Suppressor macrophage treated with lipopolysaccharide for 4 hours (primary cell): ENCODE measurements around the gene ETFB.
A peak's percentile ranks its signal among the peaks of the same experiment; 100 is the strongest.

Experiments
- DNase-seq: peaks from one replicate; pipeline ENCODE4 v3.0.0-alpha.2; 2020

Gene ETFB

GRCh38 chr19:51372021-51372648 lies 5.9 kb upstream of the ETFB start:
- no peak for DNase-seq

GRCh38 chr19:51371186-51371690 lies 5.0 kb upstream of the ETFB start:
- DNase-seq: no peak

- DNase-seq: no peak
These were observed 4.0 kb upstream of the ETFB start for GRCh38 chr19:51370230-51370629.

- no peak for DNase-seq
These were observed 2.4 kb upstream of the ETFB start, which contains the start of gene CLDND2 for GRCh38 chr19:51368366-51369282. Gene CLDND2, minus strand, starts transcription at chr19:51369003. Its CDS starts 426 bp downstream, at chr19:51368577.

GRCh38 chr19:51367565-51368365 lies 1.6 kb upstream of the ETFB start:
- DNase-seq: peak; percentile 98

GRCh38 chr19:51367255-51367564 lies 1.0 kb upstream of the ETFB start:
- DNase-seq: no peak

GRCh38 chr19:51366389-51367254 lies 434 bp upstream of the ETFB start:
- peak; percentile 98 for DNase-seq

GRCh38 chr19:51365211-51365964 lies 800 bp downstream of the ETFB start:
- DNase-seq: peak; percentile 36

GRCh38 chr19:51364200-51365106 lies 1.7 kb downstream of the ETFB start:
- DNase-seq: no peak

- no peak for DNase-seq
These were observed 4.9 kb downstream of the ETFB start for GRCh38 chr19:51361239-51361638.

GRCh38 chr19:51359294-51359693 lies 6.9 kb downstream of the ETFB start:
- DNase-seq: no peak

GRCh38 chr19:51357952-51358351 lies 8.2 kb downstream of the ETFB start:
- DNase-seq: no peak

GRCh38 chr19:51356159-51356801 lies 9.9 kb downstream of the ETFB start:
- no peak for DNase-seq

GRCh38 chr19:51354742-51355148 lies 11.4 kb downstream of the ETFB start:
- no peak for DNase-seq

- DNase-seq: no peak
These were observed 12.0 kb downstream of the ETFB start for GRCh38 chr19:51354103-51354741.

GRCh38 chr19:51352783-51353360 lies 13.3 kb downstream of the ETFB start:
- DNase-seq: no peak

- no peak for DNase-seq
These were observed 14.8 kb downstream of the ETFB start for GRCh38 chr19:51351266-51351990.
